NCI-H2029 treated with DMSO at 0.1 percent for 48 hours (cell line): ENCODE data around the gene CASK.
"Not testable (repeated sequence)": the region's sequence is repeated elsewhere in the genome, so short reads cannot be mapped to it uniquely, and the experiment has no call there.

ENCODE experiments used
- DNase-seq: peaks from one replicate; lab custom pipeline; 2025; lab: John Stamatoyannopoulos, UW

CASK gene

DNA sequence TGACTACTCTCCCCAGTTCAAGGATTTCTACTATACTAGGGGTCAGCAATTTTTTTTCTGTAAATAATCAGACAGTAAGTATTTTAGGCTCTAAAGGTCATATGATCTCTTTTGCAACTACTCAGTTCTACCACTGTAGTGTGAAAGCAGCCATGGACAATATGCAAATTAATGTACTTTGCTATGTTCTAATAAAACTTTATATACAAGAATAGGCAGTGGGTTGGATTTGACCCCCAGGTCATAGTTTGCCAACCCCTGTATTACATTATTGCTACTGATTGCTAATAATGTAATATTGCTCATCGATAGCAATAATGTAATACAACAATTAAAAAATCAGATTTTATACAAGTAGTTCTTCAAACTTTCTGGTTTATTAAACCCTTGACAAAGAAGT is 293.8 kb downstream of the CASK start:
- no peak for DNase-seq

DNA sequence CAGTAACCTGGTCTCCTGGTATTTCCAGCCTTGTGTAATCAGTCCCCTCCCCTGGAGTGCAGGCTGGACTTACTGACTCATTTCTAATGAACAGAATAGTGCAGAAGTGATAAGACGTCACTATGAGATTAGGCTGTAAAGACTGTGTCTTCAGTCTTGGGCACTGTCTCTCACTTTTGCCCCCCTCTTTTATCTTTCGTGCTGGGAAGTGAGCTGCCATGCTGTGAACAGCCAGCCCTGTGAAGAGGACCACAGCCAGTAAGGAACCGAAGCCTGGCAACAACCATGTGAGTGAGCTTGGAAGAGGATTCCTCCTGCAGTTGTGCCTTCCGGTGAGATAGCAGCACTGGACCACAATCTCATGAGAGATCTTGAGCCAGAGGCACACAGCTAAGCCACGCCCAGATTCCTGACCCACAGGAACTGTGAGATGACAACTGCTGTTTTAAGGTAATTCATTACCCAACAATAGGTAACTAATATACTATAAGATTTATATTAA is 302.1 kb downstream of the CASK start:
- DNase-seq: no peak

DNA sequence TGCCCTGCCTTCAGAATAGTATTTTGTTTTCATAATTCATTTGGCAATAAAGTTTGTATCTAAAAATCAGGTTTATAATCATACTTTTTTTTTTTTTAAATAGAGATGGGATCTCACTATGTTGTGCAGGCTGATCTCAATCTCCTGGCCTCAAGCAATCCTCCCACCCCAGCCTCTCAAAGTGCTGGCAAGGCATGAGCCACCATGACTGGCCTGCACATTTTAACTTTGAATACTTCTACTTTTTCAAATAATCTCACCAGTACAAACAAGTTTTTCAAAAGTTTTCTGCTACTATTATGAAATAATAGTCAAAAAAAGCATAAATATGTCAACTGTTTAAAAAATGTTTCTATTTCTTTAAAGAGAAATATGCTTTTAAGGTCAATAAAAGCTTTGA is 304.1 kb downstream of the CASK start:
- DNase-seq: no peak

DNA sequence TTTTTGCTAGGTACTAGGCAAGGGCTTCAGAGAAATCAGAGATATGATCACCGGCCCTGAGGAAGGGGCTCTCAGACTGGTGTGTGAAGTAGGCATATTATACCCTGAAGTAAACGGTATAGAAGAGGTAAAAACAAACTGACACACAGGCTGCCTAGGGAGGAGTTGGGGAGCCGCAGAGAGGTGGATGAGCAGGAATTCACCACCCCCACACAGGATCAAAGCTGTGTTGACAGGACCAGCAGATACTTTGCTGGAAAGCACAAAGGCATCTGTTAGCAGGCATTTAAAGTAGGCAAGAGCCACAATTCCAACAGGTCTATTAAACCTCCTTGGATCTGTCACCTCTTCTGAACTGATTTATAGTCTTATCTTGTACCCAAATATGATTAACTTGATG is 306.4 kb downstream of the CASK start:
- no peak for DNase-seq

DNA sequence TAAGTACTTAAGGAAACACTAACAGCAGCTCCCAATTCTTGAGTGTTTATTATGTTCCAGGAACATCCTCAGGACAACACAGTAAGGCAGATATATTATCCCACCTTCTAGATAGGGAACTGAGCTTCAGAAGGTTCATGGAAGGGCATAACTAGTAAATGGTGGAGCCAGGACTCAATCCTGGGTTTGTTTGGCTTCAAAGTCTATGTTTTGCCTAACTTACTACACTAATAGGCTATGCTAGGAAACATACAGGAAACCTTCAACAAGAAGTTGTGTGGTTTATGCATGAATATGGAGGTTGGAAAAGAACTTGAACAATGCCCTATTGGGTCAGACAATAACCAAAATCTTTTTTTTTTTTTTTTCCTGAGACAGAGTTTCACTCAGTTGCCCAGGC is 307.1 kb downstream of the CASK start:
- no peak for DNase-seq

DNA sequence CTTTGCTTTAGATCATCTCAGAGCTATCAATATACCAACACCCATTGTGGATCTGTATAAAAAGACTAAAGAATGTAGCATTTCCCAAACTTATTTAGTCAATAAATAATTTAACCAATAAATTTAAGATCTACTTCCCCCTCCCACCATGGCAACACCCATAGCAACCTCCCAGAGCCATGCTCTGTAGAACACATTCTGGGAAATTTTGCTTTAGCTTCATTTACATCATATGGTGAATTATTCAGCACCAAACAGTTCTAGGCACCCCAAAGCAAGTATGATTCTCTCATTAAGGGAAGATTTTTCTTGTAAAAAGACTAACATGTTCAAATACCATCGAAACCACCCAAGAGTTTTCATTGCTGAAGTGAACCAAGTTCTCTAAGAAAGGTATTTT is 315.1 kb downstream of the CASK start:
- no peak for DNase-seq

DNA sequence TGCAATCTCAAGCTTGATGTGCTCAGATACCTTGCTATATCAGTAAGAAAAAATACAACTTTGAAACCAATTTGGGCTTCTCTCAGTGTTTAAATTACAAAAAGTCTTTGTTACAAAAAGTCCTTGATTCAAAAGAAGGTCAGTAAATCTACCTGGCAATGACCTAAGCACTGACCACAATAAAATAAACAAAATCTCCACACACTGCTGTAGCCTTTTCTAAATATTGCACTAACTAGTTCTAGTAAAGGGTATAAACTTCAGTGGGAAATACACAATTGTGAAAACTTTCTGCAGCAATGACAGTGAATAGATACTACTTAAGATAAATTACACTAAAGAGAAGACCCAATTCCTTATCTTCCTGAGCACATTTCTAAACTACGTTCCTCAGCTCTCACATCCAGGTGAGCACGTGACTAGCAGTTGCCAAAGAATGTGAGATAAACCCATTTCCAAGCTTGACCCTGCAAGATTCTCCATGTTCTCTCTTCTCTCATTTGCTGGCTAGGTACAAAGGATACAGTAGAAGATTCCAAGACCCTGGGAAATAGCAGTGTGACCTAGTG is 316.0 kb downstream of the CASK start:
- DNase-seq: no peak

DNA sequence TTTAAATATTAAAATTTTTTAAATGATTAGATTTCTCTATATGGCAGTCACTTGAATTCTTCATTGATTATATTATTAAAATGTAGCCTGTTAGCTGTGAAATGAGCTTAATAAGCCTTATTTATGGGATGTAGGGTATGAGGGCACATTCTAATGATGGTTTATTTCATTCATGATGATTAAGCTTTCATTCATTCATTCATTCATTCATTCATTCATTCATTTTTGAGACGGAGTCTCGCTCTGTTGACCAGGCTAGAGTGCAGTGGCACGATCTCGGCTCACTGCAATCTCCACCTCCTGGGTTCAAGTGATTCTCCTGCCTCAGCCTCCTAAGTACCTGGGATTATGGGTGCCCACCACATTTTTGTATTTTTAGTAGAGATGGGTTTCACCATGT is 317.3 kb downstream of the CASK start:
- DNase-seq: not testable (repeated sequence)

DNA sequence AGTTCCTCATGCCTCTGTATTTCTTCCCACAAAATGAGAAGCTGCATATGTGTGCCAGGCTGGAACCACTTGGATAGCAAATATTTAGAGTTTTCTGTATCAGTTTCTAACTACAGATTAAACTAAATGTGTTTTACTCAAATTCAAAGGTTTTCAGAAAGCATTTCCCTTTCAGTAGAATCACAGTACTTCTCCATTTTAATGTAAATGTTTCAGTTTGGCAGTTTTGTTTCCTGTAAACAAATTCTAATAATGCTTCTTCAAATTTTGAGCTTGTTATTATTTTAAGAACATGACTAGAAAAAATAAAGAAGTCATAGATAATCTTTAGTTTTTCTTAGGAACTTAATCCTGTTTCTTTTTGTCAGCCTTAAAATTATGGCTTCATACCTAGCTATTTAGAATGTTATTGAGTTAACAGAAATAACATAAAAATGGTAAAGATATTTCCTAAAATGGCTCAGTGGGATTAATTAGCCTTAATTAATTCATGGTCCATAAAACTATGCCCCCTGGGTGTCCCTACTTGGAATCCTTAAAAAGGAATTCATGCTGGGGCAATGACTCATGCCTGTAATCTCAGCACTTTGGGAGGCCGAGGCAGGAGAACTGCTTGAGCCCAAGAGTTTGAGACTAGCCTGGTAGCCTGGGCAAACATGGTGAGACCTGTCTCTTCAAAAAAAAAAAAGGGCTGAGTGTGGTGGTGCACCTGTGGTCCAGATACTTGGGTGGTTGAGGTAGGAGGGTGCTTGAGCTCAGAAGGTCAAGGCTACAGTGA is 318.4 kb downstream of the CASK start:
- no peak for DNase-seq

DNA sequence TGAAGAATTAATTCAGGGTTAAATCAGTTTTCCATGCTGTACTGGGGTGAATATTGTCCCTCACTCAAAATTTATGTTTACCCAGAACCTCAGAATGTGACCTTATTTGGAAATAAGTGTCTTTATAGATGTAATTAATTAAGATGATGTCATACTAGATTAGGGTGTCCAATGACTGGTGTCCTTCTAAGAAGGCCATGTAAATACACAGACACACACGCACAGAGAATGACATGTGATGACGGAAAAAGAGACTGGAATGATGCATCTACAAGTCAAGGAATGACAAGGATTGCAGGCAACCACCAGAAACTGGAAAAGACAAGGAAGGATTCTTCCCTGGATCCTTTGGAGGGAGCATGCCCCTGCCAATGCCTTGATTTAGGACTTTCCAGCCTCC is 319.2 kb downstream of the CASK start:
- DNase-seq: no peak

DNA sequence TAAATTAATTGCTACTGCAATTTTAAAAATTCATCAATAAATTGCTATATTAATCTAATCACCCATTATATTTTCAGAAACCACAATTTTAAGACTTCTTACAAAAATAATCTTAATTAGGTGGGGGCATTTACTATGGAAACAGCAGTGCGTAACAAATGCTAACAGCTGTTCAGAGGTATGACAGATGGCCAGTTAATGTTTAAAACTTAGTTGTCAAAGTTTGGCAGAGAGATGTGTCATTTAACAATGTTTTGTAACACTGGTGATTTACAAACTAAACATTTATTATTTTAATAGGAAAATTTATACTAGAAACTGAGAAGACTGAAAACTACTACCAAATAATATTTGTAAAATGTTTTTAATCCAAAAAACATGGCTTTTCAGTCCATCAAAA is 319.8 kb downstream of the CASK start:
- DNase-seq: no peak

DNA sequence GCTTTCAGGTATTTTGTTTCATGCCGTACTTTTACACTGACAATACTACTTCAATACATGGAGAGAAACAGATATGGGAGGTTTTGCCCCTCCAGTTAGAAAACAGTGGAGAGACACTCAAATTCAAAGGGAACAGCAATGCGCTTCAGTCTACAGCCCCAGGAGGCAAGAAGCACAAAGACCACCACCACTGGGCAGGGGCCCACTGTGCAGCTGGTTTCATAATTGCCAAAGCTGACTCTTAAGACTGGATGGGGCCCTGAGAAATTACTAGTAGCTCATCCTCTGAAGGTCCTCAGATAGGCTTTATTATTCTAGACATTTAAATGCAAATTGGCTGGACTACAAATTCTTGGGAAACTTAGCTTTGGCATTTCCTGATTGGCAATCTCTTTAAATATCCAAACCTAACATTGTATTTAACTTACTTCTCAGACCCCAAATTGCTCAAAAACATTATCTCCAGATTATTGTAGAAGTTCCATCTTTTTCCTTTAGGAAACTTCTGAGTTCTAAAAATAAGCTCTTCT is 320.5 kb downstream of the CASK start:
- no peak for DNase-seq

DNA sequence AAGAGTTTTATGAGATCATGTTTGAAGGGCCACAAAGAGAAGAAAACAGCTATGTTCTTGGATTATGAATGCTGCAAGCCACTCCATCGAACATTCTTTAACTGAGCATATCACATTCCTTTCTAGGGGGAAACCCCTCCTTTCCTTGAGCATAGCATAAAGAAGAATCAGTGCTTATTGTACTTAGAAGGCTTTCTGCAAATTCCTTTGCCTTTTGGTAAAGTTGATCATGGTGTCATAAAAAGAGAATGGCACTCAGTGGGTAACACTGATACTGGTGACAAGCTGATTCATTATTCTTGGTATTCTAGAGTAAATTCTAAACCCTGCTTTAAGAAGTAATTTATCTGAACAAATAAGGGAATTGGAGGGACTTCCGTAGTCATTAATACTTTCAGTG is 323.1 kb downstream of the CASK start:
- no peak for DNase-seq

DNA sequence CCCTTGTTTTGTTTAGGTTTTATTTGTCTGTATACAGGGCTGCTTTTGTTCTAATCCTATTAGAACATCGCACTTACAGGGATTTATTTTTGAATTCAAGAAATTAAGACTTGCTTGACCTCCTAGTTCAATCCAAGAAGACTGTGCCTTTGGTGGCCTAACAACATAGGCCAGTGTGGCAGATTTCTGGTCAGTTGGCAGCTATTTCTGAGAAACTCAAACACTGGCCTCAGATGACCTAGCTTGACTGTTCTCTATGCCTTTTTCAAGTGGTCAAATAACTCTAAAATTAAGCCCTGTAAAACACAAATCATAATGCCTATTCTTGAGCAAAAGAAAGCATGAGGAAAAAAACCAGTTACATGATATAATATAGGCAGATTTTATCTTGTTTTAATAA is 323.8 kb downstream of the CASK start:
- no peak for DNase-seq

DNA sequence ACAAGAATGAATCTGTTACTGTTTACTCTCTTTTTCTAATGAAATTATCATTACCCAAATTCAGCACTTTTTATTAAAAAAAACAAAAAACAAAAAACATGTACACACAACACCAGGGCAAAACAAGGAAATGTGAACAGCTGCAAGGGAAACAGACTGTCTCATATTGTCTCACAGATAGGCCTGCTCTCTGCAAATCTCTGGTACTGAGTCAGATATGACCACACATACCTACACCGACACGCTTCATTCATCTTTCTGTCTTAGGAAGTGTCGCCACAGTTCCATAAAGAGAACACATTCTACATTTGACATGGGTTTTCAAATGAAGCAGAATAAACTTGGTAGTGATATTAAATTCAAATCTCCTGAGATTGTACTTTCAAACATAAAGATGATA is 326.8 kb downstream of the CASK start:
- no peak for DNase-seq

DNA sequence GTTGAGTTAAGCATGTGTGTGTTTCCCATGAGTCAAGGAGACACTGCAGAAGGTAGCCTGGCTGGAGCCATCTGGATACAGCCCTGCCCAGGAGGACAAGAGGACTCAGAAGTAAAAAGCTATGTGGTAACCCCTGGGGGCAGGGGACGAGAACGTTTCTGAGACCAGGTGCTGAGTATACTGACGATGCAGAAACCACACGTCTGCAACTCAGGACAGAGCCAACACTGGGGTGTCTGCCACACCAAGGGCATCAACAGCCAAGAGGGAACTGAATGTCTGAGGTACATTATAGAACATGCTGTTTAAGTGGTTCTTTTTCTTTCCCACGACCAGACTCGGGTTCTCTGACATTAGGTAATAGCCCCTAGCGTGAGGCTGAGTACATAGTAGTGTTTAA is 328.7 kb downstream of the CASK start:
- DNase-seq: no peak

DNA sequence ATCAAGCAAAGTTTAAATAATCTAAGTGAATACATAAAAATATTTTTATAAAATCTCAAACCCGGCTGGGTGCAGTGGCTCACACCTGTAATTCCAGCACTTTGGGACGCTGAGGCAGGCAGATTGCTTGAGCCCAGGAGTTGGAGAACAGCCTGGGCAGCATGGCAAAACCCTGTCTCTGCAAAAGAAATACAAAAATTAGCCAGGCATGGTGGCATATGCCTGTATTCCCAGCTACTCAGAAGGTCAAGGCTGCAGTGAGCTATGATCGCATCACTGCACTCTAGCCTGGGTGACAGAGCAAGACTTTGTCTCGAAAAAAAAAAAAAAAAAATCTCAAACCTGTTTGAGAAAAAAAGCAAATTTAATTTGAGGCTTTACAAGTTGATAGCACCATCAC is 331.4 kb downstream of the CASK start:
- DNase-seq: no peak

DNA sequence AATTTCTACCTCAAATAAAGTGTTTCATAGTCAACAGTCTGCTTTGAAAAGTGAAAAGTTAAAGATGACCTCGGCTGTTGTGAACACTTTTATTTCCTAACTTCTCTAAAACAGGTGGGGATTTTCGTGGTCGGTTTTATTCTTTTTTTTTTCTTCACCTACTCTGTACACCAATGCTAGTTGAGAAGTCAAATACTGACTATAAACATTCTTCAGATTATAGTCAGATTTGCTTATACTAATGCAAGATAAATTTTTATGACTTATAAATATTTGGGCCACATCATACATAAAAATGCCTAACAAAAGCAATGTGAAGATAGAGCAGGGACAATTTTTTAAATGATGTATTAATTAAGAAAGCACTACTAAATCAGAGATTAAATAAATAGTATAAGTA is 332.7 kb downstream of the CASK start:
- no peak for DNase-seq

DNA sequence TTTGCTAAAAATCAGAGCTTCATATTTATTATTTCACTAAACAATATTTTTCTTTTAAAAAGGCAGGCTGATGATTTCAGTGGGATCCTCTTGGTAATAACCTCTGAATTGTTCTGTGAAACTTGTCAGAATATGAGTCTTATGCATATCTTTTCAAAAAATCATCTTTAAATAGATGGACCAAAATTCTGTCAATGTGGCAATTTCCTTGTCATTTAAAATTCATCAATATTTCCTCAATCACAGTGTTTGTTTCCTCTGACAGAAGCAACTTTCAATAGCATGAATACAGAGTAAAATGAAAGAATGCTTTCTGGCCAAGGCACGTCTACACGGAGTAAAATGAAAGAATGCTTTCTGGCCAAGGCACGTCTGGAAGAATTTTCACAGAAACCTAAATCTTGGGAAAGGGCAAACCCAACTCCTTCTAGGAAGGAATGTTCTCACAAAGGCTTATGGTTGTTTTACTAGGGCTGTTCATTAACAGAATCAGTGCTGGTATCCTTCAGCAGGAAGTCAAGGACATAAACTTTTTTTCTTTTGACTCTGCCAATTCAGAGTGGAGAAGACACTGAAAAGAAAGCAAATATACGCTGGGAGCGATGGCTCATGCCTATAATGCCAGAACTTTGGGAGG is 333.6 kb downstream of the CASK start:
- DNase-seq: no peak

DNA sequence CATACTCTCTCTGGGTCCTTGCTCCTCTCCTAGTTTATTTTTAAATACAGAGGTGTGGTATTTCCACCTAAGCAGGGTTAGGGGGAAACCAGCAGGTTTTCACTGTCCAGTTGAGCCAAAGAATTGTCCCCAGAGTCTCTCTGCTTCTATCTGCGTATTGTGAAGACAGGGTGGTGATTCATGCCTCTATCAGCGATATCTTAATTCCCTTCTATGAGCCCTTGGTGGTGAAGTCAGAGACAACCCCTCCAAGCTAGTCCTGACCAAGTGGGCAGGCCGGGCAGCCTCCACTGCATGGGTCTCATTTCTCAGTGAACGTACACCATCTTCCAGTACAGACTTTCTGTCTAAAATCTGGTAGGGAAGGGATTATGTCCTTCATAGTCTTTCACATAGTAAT is 335.1 kb downstream of the CASK start:
- DNase-seq: no peak

DNA sequence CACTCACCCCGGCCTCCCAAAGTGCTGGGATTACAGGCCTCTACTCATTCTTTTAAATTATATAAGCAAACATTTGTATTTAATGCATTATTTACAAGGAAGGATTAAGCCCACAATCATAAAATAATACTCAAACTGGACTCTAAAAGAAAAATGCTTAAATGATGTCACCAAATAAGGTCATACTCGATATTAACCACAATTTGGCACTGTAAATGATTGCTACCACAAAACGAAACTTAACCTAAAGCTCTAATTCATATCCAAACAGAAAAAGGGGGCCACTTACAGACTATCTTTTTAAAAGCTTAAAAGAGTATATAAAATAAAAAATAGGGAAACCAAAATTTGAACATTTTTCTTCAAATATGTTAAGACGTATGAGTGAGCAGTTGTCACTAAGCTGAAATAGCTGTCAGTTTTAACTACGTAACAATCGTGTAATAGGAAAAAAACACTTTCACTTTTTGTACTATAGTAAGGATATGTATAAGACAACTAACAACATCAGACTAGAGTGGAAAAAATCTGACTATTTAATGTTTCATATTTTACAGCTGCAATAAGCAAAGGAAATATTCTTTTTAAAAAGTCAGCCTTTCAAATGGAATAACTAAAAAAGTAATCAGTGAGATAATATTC is 342.8 kb downstream of the CASK start:
- no peak for DNase-seq

DNA sequence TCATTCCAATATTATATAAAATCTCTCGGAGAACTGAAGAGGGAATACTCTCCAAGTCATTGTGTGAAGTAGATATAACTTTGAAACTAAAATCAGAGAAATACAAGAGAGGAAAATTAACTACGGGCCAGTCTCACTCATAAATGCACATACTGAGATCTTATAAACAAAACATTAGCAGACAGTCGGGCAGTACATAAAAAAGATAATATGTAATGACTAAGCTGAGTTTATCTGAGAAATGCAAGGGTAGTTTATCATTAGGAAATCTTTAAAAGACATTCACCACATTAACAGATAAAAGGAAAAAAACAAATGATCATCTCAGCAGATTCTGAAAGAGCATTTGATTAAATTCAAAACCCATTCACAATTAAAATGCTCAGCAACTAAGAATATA is 359.5 kb downstream of the CASK start:
- DNase-seq: no peak

DNA sequence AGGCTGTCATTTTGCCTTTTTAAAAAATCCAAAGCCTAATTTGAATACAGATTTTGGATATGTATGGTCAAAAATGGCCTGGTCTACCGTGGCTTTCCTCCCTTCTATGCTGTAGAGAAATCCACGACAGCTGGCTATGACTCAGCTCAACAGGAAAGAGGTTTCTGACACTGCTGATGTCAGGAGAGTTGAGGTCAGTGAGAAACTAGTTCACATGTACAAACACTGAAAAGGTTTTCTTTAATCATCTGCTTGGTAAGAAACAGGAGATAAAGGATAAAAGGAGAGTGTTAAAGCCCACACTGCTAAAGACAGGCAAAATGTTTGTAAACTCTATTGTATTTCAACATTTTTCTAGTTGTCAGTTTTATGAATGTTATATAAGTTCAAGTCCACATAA is 362.3 kb downstream of the CASK start:
- no peak for DNase-seq
